ENCODE measurements around the gene CCDC107. TPM values are rescaled to one million over a fixed set of nuclear protein-coding genes. Genes with fewer than 3 reads are reported as not detected.
"Not testable (repeated sequence)": the region's sequence is repeated elsewhere in the genome, so short reads cannot be mapped to it uniquely, and the experiment has no call there.

CCDC107 gene
- total RNA-seq, 1 experiment from 2014 or later: 12.0 TPM

GRCh38 chr9:35637427-35637955 is 20.6 kb upstream of the CCDC107 start:
- H3K9me3 Mint-ChIP-seq: peaks cover 4 to 16% of the 10 kb centered on the region in 2 experiments; a peak in 4 of 5 replicates
- H4K91ac ChIP-seq (ENCODE audit: insufficient read length, low read depth, low read length); H3K27me3 Mint-ChIP-seq (ENCODE audit: low read depth); DNase-seq; H3K79me2 ChIP-seq (ENCODE audit: insufficient read depth, low read length); H3K23me2 ChIP-seq (ENCODE audit: insufficient read length, low read depth, low read length, poor library complexity, severe bottlenecking); H2BK12ac ChIP-seq (ENCODE audit: insufficient read length, low read depth, low read length); H3K4me3 Mint-ChIP-seq; H3K9me3 ChIP-seq (ENCODE audit: control insufficient read depth, low read depth, low read length); H3K4me1 ChIP-seq (ENCODE audit: insufficient read depth, low read length); H3K14ac ChIP-seq (ENCODE audit: insufficient read depth, low read length); H3K23ac ChIP-seq (ENCODE audit: insufficient read length, low read depth, low read length); H3K27ac ChIP-seq (ENCODE audit: insufficient read length, low read depth, low read length); H2BK15ac ChIP-seq (ENCODE audit: low read depth, low read length); H3K27ac Mint-ChIP-seq; H3K27me3 ChIP-seq (ENCODE audit: insufficient read depth, low read length); H2BK120ac ChIP-seq (ENCODE audit: low read depth, low read length, poor library complexity, severe bottlenecking); H3K4me2 ChIP-seq (ENCODE audit: insufficient read depth, insufficient read length, low read length); H2BK20ac ChIP-seq (ENCODE audit: low read depth, low read length, poor library complexity, severe bottlenecking); H3T11ph ChIP-seq (ENCODE audit: low read length); H3K56ac ChIP-seq (ENCODE audit: insufficient read length, low read depth, low read length); H4K5ac ChIP-seq (ENCODE audit: insufficient read length, low read depth, low read length); H3K4ac ChIP-seq (ENCODE audit: low read depth, low read length); H2AFZ ChIP-seq (ENCODE audit: low read length); H3K79me1 ChIP-seq (ENCODE audit: insufficient read depth, low read depth, low read length, poor library complexity, severe bottlenecking); H2BK5ac ChIP-seq (ENCODE audit: insufficient read length, low read length); H4K8ac ChIP-seq (replicated peaks; ENCODE audit: insufficient read length, low read depth, low read length); H3K18ac ChIP-seq (ENCODE audit: insufficient read length, low read depth, low read length); H2AK5ac ChIP-seq (ENCODE audit: insufficient read length, low read length); H3K9ac ChIP-seq (ENCODE audit: extremely low read depth, insufficient read length, low read length); H4K20me1 ChIP-seq (ENCODE audit: control insufficient read depth, insufficient read depth, insufficient read length); H3K4me1 Mint-ChIP-seq: not testable (repeated sequence)
- no CpG with 5 or more reads among the region's 9 CpGs for WGBS (ENCODE audit: extremely low coverage, insufficient read length, low lambda C conversion rate)
- H3K36me3 Mint-ChIP-seq (ENCODE audit: insufficient read depth in 1 of 3, low read depth in 3 of 3): peaks cover 9 to 16% (median 12%) of the 10 kb centered on the region in 3 experiments

- not testable (repeated sequence) for H3K27ac Mint-ChIP-seq
Observed at GRCh38 chr9:35638751-35639150, 19.3 kb upstream of the CCDC107 start.

More at GRCh38 chr9:35638751-35639150, 19.3 kb upstream of the CCDC107 start:
- DNase-seq; H2AK5ac ChIP-seq (ENCODE audit: insufficient read length, low read length); H3K9me3 ChIP-seq (ENCODE audit: control insufficient read depth, low read depth, low read length); H3K23ac ChIP-seq (ENCODE audit: insufficient read length, low read depth, low read length); H3K27me3 Mint-ChIP-seq (ENCODE audit: low read depth); H4K8ac ChIP-seq (replicated peaks; ENCODE audit: insufficient read length, low read depth, low read length); H3K18ac ChIP-seq (ENCODE audit: insufficient read length, low read depth, low read length); H3K4ac ChIP-seq (ENCODE audit: low read depth, low read length); H4K91ac ChIP-seq (ENCODE audit: insufficient read length, low read depth, low read length); H2BK120ac ChIP-seq (ENCODE audit: low read depth, low read length, poor library complexity, severe bottlenecking); H3K23me2 ChIP-seq (ENCODE audit: insufficient read length, low read depth, low read length, poor library complexity, severe bottlenecking); H2BK20ac ChIP-seq (ENCODE audit: low read depth, low read length, poor library complexity, severe bottlenecking); H4K5ac ChIP-seq (ENCODE audit: insufficient read length, low read depth, low read length); H3K9ac ChIP-seq (ENCODE audit: extremely low read depth, insufficient read length, low read length); H3K14ac ChIP-seq (ENCODE audit: insufficient read depth, low read length); H2BK15ac ChIP-seq (ENCODE audit: low read depth, low read length); H3K79me2 ChIP-seq (ENCODE audit: insufficient read depth, low read length); H3T11ph ChIP-seq (ENCODE audit: low read length); H3K56ac ChIP-seq (ENCODE audit: insufficient read length, low read depth, low read length); H2AFZ ChIP-seq (ENCODE audit: low read length); H4K20me1 ChIP-seq (ENCODE audit: control insufficient read depth, insufficient read depth, insufficient read length); H3K4me1 Mint-ChIP-seq; H3K4me1 ChIP-seq (ENCODE audit: insufficient read depth, low read length); H3K4me3 Mint-ChIP-seq; H3K27me3 ChIP-seq (ENCODE audit: insufficient read depth, low read length); H3K79me1 ChIP-seq (ENCODE audit: insufficient read depth, low read depth, low read length, poor library complexity, severe bottlenecking); H3K27ac ChIP-seq (ENCODE audit: insufficient read length, low read depth, low read length); H2BK5ac ChIP-seq (ENCODE audit: insufficient read length, low read length); H2BK12ac ChIP-seq (ENCODE audit: insufficient read length, low read depth, low read length); H3K4me2 ChIP-seq (ENCODE audit: insufficient read depth, insufficient read length, low read length): not testable (repeated sequence)
- H3K9me3 Mint-ChIP-seq: peaks cover 4 to 16% of the 10 kb centered on the region in 2 experiments; a peak in 4 of 5 replicates
- peaks cover 9 to 16% (median 12%) of the 10 kb centered on the region in 3 experiments for H3K36me3 Mint-ChIP-seq (ENCODE audit: insufficient read depth in 1 of 3, low read depth in 3 of 3)
- no CpG with 5 or more reads among the region's 8 CpGs for WGBS (ENCODE audit: extremely low coverage, insufficient read length, low lambda C conversion rate)

Data from H9 (cell line).